GM12875 (cell line): ENCODE data around the gene NIN.

Experiments used
- H3K4me3 ChIP-seq: one replicate; pipeline ENCODE4 v1.5.1; 2011; ENCODE audit warnings: low read depth, low read length, control low read depth
- TF ChIP-seq, protein P1 (sequence below): IDR thresholded peaks from 2 replicates; pipeline ENCODE4 v1.5.1; 2011; ENCODE audit warnings: low read depth, mild to moderate bottlenecking, control low read depth, inconsistent platforms, low read length, moderate library complexity, borderline replicate concordance; ENCODE audit not compliant: insufficient read depth

Gene NIN

DNA sequence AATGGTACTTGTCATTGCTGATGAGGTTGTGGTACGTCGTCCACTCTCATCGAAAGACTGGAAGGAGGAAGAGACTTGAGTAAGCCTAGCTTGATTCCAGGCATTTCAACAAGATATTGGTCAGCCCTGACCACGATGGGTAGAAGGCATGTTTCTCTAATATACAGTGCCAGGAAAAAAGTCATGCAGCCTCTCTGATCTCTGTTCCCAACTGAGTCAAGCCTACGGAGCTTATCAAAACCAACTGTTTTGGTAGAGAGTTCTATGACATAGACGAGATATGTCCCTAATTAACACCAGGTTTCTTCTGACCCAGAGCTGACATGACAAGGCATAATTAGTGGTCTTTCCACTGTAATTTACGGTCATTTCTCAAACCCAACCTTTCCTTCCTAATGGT, 58.5 kb downstream of the NIN start:
- H3K4me3 ChIP-seq: no peak overlapping the region
- TF ChIP-seq, protein P1, sequence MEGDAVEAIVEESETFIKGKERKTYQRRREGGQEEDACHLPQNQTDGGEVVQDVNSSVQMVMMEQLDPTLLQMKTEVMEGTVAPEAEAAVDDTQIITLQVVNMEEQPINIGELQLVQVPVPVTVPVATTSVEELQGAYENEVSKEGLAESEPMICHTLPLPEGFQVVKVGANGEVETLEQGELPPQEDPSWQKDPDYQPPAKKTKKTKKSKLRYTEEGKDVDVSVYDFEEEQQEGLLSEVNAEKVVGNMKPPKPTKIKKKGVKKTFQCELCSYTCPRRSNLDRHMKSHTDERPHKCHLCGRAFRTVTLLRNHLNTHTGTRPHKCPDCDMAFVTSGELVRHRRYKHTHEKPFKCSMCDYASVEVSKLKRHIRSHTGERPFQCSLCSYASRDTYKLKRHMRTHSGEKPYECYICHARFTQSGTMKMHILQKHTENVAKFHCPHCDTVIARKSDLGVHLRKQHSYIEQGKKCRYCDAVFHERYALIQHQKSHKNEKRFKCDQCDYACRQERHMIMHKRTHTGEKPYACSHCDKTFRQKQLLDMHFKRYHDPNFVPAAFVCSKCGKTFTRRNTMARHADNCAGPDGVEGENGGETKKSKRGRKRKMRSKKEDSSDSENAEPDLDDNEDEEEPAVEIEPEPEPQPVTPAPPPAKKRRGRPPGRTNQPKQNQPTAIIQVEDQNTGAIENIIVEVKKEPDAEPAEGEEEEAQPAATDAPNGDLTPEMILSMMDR: no peak

DNA sequence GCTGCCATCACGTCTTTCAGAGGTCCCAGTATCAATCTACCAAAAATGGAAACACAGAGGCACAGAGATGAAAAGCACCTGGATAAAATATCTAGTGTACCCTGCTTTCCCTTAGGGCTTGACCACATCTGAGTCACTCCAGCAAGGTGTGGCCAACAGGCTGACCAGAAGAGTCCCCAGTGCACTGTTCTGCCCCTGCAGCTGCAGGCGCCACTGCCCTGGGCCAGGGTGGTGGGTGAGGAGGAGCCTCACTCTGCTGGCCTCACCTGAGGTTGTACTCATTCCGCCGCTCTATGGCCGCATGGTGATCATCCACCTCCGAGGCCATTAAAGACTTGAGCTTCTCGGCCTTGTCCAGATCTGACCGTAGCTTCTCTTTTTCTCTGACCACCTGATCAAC, 60.4 kb downstream of the NIN start:
- TF ChIP-seq, protein P1: no peak
- H3K4me3 ChIP-seq: no peak overlapping the region

DNA sequence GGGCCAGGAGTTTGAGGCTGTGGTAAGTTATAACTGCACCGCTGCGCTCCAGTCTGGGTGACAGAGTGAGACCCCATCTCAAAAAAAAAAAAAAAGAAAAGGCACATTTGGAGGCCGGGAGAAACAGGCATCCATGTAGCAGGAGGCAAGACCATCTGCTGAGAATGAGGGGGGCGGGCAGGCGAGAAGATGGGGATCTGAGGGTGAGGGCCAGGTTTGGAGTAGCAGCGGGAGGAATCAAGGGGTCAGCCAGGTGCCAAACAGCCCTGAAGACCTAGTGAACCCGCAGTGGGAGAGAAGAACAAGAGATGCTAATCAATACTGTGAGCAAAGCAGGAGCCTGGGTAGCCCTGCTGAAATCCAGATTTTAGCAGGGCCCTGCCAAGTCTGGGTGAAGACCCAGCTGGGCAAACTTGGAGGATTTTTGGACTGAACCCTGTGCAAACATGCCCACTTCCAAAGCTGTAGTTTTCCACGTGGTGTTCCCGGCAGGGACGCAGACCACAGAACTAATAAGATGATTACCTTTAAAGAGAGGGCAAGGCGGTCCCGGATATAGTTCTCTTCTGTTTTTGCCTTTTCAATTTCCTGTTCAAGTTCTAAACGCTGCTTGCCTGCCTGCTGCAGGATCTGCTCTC, 61.0 kb downstream of the NIN start:
- H3K4me3 ChIP-seq: no peak overlapping the region
- TF ChIP-seq, protein P1: no peak

DNA sequence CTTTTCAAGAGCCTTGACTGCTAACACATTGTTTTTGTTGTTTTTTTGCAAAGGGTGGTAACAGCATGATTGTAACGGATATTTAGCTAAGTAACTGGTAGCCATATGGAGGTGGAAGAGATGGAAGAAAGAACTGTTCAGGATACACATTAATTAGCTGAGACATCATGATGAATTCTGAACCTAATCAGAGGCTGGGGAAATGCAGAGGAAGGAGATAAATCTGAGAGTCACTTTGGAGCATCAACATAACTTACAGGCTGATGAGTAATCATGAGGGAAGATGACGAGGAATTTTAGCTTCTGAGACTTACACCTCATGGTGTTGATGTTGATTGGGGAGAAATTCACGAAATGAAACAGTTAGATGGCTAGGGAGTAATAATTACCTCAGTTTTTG, 62.3 kb downstream of the NIN start:
- H3K4me3 ChIP-seq: no peak overlapping the region
- TF ChIP-seq, protein P1: no peak

DNA sequence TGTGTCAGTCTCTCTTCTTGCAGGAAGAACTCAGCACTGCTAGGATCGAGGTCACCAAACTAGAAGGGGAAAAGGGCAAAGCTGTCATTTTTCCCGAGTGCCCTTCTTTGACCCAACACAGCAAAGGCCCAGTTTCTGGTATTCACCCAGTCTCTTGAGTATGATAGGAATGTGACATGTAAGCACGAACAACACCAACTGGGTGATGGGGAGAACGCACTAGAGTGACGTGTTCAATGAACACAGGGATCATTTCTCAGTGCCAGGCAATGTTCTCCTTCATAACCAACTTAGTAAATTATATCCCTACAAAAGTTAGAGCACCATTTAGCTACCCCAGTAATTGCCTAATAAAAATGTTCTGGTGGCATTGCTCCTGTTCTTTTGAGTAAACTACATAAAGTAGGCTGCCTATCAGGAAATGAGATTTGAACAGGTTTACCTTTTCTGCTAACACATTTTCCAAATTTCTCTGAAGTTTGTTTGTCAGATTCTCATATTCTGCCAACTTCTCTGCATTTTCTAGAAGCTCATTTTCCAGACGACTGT, 64.5 kb downstream of the NIN start:
- no peak overlapping the region for H3K4me3 ChIP-seq

DNA sequence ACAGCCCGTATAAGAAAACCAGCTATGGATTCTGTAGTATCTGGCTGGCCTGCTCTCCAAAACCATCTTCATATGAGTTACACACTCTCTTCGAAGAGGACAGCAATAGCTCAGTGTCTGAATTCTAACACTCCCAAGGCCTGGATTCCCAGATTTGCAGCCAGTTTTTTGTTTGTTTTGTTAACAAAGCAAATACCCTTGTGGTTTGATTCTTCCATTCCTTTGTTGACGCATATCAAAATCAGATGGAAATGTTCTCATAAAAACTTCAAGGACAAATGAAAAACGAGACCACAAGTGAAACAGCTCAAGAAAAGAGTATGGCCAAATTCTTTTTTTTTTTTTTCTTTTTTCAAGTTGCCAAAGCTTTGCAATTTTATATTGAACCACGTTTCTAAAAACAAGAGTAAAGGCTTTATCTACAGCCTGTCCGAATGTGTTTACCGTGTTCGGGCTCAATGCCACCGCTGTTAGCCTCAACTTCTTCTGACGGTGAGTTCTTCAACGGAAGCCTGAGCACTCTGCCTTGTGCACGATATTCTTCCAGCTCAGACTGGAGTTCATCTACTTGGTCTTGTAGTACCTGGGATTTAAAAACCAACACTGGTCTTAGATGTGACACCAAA, 67.5 kb downstream of the NIN start:
- H3K4me3 ChIP-seq: no peak overlapping the region
- TF ChIP-seq, protein P1: no peak

More for the DNA sequence above, 64.5 kb downstream of the NIN start:
- TF ChIP-seq, protein P1: no peak

DNA sequence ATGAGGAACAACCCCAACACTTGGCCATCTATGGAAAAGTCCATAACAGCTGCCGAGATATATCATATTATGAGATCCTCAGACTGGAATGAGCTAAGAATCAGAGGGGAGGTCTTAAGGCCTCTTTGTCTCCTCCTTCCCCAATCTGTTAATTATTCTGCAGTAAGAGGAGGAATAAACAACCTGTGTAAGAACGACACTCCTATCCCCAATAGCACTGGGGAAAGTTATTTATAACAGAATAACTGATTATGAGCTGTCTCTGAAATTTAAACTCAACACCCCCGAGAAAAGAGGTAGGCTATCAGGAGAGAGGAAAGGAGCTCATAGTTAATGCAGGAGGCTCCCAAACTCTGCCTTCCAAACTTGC, 68.0 kb downstream of the NIN start:
- no peak overlapping the region for H3K4me3 ChIP-seq
- TF ChIP-seq, protein P1: no peak
